ENCODE results near the gene CPA3.

Gene CPA3

DNA sequence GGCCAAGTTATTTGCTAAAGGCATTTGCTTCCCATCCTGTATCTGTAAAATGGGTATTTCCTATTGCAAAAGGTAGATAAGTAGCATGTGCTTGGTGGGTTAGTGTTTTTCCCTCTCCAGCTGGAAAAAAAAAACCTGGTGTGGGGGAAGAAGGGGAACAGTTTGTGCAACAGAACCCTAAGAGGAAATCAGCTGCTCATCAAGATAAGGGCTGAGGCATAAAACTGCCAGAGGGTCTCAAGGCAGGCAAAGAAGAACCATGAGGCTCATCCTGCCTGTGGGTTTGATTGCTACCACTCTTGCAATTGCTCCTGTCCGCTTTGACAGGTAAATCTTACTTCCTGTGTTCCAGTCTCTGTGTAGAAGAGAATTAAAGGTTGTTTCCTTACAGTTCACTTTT is at the start of gene CPA3:
Gene CPA3 (plus strand): TSS at position 248 of the 400 bp plus-strand sequence. CDS start 12 bp downstream, at position 260.
- no peak for DNase-seq (ENCODE audit: low read depth)

DNA sequence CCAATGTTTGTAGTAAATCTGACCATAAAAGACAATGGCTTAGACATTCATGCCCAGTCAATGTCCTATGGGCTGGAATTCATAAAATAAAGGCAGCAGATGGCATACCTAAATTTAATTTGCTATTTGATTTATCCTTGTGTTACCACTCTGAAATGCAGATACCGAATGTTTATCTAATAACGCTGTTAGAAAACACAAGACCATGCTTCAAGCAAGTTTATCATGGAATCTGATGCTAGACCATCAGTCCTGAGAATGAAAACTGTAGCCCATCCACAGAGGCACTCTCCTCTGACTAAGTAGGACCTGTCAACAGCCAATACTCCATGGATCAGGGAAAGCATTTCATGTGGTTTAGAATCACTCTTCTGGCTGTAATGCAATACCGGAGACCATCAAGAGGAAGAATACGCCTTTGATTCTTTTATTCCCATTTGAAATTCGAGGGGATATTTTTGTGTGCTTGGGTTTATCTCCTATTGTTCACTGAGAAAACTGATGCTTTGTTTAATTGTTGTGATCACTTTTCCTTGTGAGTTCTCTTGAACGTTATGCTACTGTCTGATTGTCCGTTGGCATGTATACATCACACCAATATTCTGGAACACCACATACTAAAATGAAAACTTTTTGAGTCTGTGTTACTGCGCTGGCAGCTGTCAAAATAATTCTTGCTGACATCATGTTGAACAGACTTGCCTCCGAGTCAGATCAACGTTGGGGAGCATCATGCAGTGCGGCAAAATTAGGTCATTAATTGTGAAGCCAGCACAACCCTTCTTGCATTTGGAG is 49.6 kb upstream of the CPA3 start:
- DNase-seq (ENCODE audit: low read depth) = no peak

- no peak for DNase-seq (ENCODE audit: low read depth)
These were observed 48.7 kb upstream of the CPA3 start for GRCh38 chr3:148816427-148816826.

DNA sequence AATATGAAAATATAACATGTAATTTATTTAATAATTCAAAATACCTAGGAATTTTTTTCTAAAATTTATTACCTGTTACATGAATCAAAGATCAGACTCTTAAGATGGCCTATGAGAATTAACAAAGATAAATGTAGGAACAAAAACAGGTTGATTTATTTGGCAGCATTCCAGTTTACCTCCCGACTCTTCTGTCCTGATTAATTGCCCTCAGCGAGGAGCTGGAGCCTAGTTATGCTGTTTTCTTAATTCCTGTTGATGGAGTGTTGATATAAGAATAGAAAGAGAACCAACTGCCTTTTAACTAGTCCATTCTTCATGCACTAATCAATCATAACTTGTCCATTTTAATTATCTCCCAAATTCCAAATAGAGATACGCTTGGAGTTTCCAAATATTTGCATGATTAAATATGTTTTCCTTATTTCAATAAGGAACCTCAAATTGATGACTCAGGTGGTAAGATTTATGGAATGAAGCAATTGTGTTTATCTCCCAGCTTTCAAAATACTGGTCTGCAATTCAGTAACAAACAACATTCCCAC is 48.0 kb upstream of the CPA3 start:
- no peak for DNase-seq (ENCODE audit: low read depth)

- no peak for DNase-seq (ENCODE audit: low read depth)
These were observed 44.5 kb upstream of the CPA3 start for GRCh38 chr3:148820361-148821245.

- DNase-seq (ENCODE audit: low read depth) = no peak
These were observed 42.1 kb upstream of the CPA3 start for GRCh38 chr3:148823026-148823425.

GRCh38 chr3:148825476-148825875 is 39.6 kb upstream of the CPA3 start:
- DNase-seq (ENCODE audit: low read depth) = no peak

DNA sequence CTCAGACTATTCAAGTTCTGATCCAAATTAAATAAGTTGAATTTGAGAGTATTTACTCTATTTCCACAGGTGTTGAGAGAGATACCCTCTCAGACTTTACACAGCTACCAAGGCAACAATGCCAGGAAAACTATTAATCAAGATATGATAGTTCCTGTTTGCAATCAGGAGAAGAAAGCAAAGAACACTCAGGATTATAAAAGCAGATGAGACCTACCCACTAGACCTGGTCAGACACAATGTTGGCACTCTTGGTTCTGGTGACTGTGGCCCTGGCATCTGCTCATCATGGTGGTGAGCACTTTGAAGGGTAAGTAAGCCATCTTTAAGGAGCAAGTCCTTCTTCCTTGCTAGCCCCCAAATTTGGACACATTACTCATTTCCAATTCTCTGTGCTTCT is 37.5 kb upstream of the CPA3 start, which contains the start of gene CPB1:
Gene CPB1 (plus strand): TSS at position 227 of the 400 bp plus-strand sequence. CDS start 13 bp downstream, at position 240.
- DNase-seq (ENCODE audit: low read depth) = no peak

GRCh38 chr3:148828136-148828690 is 36.9 kb upstream of the CPA3 start:
- no peak for DNase-seq (ENCODE audit: low read depth)

- no peak for DNase-seq (ENCODE audit: low read depth)
These were observed 35.2 kb upstream of the CPA3 start for GRCh38 chr3:148829926-148830325.

DNA sequence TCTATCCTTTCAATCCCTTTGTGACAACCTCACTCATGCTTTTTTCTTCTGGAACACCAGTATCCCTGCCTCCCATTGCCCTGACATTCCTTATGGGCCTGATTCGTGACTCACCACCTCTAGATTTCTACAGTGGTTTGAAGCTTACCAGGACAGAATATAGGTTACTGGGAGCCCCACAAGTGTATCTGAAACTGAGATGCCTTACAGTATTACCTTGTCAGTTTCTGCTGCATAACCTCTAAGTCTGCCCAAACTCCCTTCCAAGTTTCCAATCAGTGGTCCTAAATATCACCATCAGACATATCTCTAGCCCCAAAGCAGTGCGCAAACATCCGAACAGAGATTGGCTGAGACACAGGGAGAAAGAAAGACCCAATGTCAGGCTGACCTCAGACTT is 31.9 kb upstream of the CPA3 start:
- DNase-seq (ENCODE audit: low read depth) = no peak

GRCh38 chr3:148839805-148840204 is 25.3 kb upstream of the CPA3 start:
- DNase-seq (ENCODE audit: low read depth) = no peak

DNA sequence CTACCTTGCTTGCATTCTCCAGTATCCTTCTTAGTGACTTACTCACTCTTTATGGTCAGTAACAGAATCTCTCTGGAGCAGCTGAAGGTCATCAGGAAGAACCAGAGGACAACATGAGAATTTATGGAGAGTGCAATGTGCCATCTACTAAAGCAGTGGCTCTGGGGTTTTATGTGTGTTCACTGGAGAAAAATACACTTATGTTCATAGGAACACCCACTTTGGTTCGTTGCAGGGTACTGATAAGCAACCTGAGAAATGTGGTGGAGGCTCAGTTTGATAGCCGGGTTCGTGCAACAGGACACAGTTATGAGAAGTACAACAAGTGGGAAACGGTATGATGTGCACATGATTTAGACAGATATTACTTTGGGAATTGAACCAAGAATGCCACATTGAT is 24.6 kb upstream of the CPA3 start:
- DNase-seq (ENCODE audit: low read depth) = no peak

- DNase-seq (ENCODE audit: low read depth) = no peak
These were observed 19.2 kb upstream of the CPA3 start for GRCh38 chr3:148845756-148846395.

DNA sequence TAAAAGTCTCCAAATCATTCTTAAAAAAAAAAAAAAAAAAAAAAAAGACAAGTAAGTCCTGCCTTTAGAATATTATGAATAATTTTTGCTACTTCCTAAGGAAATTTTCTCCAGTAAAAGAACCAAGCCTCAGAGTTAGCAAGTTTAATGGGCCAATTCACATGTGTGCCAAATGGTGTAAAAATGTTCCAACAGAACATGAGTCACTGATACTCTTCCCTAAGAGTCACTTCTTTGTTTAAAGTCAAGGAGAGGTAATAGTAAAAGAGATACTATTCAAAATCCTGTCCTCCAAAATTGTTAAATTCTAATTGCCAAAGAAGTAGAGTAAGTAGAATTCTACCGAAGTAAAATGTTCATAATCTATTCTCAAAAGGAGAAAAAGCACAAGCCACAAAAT is 17.7 kb upstream of the CPA3 start:
- DNase-seq (ENCODE audit: low read depth) = no peak

DNA sequence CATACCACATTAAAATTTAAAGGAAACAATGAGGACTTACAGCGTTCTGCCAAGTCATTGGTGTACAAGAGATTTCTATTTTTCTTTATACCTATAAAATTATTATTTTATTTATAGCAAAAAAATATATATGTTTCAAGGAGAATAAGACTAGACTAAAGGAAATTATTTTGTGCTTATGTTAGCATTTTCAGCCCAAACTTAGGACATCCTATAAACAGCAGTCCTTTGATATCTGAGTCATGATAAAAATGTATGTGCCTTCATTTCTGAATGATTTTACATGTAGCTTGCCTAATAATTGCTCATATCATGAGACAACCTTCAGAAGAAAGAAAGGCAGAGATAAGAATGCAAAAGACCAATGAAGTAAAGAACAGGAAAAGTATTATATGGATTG is 16.7 kb upstream of the CPA3 start:
- no peak for DNase-seq (ENCODE audit: low read depth)

GRCh38 chr3:148852271-148852992 is 12.7 kb upstream of the CPA3 start:
- DNase-seq (ENCODE audit: low read depth) = no peak

DNA sequence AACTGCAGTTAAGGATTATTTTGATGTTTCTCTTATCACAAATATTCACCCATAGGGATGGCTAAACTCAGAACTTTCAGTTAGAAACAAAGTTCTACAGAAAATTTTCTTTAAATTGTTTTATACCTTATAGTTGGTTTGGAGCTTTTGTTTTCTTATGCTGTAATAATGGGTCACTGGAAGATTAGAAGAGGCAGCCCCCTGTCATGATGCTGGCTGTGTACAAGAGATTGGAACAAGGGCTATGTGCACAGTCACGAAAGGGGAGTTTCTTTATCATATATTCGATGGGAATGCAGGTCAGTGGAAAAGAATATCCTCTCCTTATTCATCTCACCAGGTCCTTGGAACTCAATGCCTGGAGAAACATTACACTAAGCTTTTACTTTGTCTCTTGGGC is 12.0 kb upstream of the CPA3 start:
- no peak for DNase-seq (ENCODE audit: low read depth)

- no peak for DNase-seq (ENCODE audit: low read depth)
These were observed 11.0 kb upstream of the CPA3 start for GRCh38 chr3:148854061-148854460.

- DNase-seq (ENCODE audit: low read depth) = no peak
These were observed 8.7 kb upstream of the CPA3 start for GRCh38 chr3:148856384-148856783.

DNA sequence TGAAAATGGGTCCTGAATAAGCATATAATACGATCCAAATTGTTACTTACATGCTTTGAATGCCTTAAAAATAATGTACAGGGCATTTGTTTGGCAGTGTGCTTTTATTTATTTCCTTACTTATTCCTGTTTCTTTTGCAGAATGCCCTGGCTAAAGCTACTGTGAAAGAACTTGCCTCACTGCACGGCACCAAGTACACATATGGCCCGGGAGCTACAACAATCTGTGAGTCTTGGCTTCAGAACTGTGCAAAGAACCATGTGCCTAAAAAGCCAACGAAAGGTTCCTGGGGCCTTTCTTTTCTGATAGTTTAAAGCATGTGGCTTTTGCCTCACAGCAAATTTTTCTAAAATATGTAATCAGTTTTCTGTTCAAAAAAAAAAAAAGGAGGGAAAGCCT is 7.8 kb upstream of the CPA3 start:
- no peak for DNase-seq (ENCODE audit: low read depth)
